Hepatic stellate cell (primary cell): ENCODE measurements around the gene CATSPER1.

Source experiments
- DNase-seq: peaks from one replicate; pipeline ENCODE4 v3.0.0; 2011; ENCODE audit warnings: low spot score

Gene CATSPER1

DNA sequence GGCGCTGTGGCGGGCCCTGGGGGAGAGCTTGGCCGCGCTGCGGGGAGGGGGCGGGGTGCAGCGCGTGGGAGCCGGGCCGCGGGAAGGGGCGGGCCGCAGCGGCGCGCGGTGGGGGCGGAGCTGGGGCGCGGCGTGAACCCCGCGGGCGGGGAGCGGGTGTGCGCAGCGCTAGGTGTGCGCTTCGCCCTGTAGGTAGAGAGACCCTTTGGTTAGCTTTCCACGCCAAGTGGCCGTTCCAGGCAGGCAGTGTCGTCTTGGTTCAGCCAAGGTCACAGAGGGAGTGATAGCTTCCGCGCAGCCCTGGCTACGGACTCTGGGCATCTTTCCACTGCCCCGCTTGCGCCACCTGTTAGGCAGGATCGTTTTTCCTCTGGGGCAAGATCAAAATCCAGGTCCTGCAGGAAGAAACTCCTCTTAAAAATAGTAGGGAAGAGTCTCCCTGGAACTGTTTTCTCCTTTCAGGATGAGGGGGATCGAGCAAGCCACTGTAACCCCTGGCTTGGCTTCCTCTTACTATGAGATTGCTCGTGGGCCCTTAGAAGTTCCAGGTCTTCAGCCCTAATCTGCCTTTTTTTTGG, 23.5 kb downstream of the CATSPER1 start:
- no peak for DNase-seq

DNA sequence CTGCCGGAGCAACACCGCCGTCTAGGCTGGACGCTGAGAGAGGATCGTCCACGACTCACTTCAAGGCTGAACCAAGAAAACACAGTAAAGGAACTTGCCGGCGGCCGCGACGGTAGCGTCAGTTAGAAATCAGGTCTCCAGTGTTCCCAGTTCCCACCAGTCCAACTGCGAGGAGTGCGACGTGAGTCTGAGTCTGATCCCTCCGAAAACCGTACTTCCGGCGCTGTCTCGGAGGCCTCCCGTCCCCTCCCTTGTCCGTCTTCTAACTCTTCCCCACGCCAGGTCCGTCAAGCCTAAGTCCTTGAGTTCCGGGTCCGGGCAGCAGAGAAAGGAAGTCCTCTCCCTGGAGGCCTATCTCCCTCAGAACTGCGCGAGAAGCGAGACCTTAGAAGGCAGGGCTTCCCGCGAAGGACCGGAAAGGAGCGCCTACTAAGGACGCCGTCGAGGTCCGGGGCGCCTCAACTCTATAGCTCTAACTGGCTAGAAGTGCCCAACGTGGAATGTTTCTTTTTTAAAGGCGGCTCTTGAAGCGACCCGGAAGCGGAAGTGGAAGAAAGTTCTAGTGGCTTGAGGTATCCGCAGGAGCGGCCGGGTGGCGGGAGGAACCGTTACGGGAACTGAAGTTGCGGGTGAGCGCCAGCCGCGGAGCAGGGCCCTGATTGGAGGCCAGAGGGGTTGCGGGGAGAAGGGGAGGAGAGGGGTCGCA, 24.2 kb downstream of the CATSPER1 start, which contains the start of the genes BANF1 and EIF1AD:
BANF1 (plus strand) TSS at position 562 of the 706 bp plus-strand sequence. CDS start 748 bp downstream, outside the sequence.
EIF1AD (minus strand) TSS at position 216 of the 706 bp plus-strand sequence. CDS start 1,768 bp downstream, outside the sequence.
- peak; percentile 95 for DNase-seq

DNA sequence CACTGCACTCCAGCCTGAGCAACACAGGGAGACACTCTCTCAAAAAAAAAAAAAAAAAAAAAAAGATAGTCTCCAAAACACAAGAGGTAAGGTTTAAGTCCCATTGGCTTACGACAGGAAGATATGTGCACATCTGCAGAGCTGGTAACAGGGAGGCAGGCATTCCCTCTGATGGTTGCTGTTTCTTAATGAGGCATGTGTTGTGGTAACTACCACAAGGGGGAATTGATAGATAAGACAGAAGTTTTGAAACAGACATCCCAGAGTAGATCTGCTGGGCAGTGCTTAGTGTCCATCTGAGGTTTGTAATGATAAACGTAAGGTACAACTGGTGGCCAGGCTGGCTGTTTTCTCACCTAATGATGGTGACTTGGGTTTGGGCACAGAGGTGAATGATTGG, 29.0 kb downstream of the CATSPER1 start:
- DNase-seq: no peak

DNA sequence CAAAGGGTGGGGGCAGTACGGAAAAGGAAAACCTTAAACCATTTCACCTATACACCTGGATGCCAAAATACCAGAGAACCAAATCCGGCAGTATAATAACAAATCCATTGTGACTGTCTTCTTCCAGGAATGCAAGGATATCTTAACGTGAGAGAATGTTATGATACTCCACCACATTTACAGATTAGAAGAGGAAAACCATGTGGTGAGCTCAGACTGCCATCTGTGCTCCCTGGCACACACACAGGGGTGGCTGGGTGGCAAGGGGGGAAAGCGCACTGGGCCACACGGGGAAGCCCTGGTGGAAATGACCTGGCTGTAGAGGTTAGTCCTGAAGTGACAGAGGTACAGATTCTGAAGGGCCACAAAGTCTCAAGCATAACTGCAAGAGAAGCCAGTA, 34.2 kb downstream of the CATSPER1 start:
- DNase-seq: no peak

DNA sequence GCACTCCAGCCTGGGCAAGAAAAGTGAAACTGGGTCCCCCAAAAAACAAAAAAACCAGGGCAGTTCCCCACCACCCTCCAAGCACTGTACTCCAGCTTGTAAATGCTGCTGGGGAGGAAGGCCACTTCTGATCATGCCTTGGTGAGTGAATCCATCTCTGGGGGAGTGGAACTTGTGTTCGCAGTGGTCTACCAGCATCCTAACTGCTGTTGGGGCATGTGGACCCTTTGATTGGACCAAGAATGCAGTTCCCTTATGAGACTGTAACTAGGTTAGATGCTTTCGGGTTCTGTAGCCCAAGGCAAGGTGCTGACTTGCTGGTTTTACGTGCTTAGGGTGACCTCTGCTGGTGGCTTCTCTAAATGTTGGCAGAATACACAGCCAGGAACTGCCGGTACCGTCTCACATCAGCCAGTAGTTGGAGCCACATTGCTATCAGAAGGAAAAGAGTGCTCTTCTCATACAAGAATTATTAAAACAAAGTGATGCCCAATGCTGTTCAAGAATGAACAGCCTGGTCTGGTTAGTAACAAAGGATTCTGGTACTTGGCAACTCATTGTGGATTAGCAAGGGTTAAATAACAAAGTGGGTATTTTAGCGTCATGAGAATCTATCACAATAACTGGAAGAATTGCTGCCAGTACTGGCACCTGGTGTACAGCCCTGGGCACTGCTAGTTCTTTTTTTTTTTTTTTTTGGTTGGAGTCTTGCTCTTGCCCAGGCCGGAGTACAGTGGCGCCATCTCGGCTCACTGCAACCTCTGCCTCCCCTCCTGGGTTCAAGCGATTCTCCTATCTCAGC, 37.3 kb downstream of the CATSPER1 start:
- peak; percentile 91 for DNase-seq

DNA sequence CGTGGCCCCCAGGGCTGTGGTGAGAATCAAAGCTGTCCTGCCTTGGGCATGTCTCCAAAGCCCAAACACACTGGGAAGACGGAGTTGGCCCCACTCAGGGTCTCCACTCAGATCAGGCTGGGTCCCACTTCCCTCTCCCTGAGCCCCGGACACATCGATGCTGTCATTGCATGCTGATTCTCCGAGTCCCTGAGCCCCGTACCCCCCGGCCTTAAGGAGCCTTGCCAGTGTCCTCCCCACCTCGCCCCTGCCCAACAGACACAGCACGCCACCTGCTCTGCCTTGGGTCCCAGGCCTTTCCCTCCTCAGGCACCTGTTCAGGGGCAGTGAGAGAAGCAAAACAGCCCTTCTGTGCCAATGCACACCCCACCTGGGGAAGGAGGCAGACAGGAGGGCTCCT, 38.9 kb downstream of the CATSPER1 start:
- DNase-seq: no peak

DNA sequence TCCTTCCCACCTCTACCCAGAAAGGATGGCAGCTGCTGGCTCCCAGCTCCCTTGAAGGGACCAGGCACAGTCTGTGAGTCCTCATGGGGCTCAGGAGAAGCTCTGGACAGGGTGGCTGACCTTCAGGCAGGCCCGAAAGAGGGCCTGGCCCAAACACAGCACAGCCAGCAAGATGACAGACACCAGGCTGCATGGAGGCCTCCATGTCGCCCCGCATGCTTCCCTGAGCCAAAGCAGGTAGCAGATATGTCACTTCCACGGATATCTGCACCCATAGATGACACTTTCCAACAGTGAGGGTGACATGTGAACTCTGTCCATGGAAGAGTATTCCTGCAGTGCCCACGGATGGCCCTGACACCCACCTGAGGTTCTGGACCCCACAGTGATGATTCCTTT, 42.7 kb downstream of the CATSPER1 start:
- no peak for DNase-seq

DNA sequence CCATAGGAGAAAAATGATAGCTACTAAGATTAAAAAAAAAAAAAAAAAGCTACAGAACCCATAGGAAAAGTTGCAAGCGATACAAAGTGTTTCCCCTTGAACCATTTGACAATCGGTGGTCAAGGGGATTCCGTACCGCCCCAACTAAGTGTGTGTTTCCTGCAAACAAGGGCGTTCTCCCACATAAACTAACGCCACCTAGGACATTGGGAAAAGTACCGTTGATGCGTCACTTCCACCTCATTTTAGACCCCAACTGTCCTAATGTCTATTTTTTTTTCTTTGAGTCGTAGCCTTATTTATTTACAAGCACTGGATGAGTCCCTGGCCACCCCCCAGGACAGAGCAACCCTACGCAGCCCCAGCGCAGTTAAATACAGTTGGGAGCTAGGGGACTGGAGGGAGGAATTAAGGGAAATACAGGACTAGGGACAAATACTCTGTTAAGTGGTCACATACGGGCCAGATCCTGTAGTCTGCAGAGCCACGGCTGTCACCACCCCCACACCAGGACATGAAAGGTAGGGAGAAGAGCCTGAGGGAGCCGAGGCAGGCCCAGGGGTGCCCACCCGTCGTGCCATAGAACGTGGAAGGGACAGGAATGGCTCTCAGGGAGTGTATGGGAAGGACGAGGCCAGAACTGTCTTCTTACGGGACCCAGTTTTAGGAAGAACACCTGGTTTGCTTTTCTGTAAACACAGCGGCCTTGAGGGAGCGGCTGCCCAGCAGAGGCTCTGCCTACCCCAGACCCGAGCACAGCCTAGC, 43.3 kb downstream of the CATSPER1 start:
- DNase-seq: no peak

DNA sequence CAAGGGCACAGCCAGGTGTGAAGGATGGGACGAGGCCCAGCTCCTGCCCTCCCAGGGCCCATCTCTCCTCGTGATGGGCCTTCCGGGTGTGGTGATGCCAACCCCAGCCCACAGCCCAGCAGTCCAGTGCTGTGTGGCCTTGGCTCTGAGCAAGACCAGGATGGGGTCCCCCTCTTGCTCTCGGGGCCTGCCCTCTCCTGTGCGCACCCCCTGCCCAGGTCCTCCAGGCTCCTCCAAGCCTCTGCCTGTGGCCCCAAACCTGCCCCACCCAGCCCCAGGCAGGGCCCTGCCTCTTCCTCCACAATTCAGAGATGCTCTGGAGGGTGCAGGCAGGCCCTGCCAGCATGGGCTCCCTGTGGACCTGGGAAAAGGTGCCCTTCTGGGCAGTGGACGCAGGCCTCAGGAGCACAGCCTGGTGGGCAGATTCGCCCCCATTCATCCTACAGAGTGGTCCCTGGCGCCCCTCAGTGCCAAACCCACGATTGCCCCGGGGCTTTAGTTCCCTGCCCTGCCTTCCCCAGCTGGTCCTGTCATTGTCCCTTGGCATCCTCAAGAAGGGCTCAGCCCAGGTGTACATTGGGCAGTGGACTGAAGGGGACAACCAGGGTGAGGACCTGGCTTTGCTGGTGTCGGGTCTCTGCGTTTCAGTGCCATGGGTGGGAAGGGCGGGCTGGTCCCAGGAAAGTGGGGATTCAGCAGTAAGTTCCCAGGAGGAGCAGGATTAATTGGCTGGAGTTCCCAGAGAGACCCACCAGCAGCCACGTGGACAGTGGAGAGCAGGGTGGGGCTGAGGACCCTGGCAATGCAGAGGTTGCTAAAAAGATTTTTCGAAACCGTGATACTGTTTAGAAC, 44.1 kb downstream of the CATSPER1 start:
- no peak for DNase-seq

DNA sequence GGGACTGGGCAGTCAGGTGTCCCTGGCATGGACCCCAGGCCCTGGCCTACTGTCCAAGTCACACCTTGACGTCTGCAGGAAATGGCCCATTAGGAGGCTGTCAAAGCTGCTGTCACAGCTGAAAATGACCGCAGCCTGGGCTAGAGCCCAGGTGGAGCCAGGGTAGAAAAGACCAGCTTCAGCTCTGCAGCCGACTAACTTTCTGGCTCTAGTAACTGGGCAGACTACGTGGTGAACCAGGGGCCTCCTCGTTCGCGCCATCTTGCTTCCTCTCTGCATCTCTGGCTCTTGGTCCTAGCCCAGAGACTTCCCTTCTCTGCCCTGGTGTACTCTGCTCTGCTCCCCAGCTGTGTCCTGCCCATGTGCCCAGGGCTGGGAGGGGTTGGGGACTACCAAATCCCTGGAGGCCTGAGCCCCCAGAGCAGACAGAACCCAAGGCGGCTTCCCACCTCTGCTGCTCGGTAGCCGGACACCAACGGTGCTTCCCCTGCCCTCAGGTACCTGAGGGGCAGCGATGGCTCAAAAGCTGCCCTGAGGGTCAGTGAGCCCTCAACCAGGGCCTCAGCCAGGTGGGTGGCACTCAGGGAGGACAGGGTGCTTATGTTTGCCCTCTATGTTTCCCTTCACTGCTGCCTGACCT, 45.1 kb downstream of the CATSPER1 start:
- no peak for DNase-seq

DNA sequence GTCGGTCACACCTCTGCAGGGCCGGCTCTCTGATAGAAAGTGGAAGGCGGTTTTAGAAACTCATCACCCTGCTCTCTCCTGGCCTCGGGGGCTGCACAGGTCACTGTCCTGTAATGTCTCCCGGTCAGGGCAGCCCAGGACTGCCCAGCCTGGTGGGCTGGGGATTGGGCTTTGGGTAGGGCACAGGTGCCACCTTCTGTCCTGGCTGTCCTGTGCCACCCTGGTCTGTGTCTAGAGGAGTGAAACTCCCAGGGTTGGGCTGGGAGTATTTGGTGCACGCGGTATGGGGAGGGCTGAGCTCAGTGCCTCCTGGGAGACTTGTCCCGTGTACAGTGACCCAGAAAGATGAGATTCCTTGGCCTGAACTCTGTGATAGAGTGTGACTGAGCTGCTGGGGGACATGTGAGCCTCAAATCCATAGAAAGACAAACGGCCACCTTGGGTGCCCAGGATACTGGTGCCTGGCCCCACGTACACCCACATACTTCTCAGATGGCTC, 47.0 kb downstream of the CATSPER1 start:
- no peak for DNase-seq

DNA sequence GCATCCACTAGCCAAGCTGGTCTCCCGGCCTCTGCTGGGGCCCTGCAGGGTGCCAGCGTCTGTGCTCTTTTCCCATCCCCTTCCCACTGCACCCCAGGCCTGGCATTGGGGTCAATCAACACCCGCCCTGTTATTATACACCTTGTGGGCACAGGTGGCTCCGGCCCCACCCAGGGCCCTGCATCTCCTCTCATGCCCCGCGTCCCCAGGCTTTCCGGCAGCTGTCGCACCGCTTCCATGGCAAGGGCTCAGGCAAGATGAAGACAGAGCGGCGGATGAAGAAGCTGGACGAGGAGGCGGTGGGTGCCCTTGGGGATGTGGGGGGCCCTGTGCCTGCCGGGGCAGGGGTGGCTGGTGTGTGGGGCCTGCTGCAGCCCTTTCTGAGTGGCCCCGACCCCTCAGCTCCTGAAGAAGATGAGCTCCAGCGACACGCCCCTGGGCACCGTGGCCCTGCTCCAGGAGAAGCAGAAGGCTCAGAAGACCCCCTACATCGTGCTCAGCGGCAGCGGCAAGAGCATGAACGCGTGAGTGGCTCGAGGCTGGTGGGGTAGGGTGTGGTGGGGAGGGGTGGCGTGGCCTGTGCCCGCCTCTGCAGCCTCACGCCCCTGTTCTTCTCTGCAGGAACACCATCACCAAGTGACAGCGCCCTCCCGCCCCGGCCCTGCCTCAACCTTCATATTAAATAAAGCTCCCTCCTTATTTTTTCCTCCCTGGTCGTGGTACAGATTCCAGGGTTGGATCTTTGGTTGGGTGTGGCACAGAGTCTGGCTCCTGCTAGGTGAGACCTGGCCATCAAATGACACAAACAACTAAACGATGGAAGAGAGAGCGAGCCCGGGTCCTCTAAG, 47.7 kb downstream of the CATSPER1 start:
- DNase-seq: no peak

DNA sequence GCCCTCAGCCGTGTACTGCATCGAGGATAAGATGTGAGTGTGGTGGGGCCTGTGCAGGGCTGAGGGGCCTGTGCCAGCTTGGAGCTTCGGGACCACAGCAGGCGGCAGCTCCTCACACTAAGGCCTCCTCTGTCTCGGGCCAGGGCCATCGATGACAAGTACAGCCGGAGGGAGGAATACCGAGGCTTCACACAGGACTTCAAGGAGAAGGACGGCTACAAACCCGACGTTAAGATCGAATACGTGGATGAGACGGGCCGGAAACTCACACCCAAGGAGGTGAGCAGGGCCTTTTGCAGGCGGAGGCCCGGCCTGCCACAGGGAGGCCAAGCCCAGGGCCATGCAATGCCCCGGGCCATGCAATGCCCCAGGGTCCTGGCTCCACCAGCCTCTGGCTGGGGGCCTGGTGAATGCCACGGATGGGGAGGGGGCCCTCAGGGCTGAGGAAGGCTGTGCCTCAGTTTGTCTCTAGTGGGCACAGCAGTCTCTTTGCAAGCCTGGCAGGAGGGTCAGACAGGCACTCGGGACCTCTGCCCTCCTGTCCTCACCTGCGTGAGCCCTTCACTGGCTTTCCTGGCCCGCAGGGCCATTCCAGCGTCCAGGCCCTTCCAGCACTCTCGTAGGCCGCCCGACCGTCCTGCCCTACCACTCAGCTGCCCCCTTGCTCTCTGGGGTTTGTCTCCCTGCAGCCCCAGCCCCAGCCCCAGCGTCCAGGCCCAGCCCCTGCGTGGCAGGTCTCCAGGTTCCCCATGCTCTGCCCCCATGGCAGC, 48.5 kb downstream of the CATSPER1 start:
- no peak for DNase-seq

DNA sequence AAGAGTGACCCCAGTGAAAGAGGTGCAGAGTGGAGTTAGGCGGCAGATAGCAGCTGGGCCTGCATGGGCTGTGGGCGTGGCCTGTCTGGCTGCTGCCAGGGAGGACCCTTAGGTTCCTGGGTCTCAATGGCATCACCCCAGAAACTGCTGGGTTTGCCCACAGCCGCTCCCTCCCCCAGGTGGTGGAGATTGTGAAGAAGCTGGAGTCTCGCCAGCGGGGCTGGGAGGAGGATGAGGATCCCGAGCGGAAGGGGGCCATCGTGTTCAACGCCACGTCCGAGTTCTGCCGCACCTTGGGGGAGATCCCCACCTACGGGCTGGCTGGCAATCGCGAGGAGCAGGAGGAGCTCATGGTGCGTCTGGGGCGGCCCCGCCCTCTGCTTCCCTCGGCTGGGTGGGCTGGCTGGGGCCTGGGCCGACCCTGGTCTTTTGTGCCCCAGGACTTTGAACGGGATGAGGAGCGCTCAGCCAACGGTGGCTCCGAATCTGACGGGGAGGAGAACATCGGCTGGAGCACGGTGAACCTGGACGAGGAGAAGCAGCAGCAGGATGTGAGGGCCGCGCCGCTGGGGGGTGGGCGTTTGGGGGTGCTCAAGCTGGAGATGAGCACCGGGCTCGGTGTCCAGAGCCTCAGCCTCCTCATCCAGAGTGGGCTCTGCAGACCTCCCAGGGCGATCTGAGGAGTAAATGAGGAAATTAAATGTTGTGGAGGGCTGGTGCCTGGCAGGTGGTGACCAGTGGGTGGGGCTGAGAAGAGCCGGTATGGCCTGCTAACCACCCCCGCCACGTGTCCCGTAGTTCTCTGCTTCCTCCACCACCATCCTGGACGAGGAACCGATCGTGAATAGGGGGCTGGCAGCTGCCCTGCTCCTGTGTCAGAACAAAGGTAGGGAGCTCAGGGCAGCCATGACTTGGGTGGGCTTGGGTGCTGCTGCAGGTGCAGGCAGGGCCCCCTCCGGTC, 49.8 kb downstream of the CATSPER1 start:
- no peak for DNase-seq

DNA sequence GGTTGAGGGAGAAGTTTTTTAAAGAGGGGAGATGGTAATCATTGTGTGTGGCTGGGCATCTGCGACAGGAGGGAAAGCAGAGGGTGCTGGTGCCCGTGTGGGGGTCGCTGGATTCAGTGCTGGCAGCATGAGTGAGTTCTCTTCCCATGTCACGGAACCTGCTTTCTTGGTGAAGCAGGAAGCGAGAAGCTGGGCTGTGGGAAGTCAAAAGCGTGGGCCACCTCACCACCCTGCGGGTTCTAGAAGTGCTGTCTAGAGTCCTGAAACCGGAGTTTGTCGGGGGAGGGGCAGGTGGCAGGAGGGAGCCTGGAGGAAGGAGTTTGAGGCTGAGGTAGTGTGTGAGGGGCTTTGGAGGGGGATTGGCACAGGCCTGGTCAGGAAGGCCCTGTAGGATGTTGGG, 50.5 kb downstream of the CATSPER1 start:
- no peak for DNase-seq

DNA sequence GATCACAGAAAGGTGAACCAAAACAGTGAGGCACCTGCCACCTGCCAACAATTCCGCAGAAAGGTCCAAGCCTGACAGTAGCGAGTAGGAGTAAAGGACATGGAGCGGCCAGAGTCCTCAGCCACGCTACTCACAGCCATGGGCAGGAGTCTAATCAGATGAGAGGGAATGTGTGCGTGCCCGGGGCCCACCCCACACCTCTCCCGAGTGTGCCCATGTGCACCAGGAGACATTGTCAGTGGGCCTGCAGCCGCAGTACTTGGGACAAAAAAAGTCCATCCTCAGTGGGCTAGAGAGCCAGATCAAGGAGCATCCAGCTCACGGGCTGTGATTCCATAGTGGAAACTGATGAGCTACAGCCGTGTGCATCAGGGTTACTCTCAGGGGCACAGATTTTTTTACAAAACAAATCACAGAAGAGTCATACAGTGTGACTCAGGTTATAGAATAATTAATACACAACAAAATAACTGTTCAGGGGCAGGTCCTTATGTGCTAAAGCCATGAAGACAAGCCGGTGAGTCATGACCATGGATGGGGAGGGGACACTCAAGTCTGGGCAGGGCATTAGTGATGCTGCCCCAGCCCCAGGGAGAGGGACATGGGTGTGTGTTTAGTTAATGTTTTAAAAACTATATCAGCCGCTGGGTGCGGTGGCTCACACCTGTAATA, 52.7 kb downstream of the CATSPER1 start:
- no peak for DNase-seq

DNA sequence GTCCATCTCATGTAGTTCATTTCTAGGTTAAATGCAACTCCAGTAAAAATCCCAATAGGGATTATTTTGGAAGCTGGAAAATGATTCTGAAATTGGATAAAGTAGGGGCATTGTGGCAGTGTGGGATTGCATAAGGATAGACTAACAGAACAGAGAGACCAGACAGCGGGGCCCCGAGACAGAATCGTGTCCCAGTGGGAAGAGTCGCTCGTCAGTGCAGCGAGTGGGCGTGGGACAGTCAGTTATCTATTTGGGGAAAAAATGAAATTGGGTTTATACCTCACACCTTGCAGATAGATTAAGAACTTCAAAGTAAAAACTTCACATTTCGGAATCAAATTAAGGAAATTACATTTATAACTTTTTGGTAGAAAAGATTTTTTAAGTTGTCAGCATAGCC, 54.2 kb downstream of the CATSPER1 start:
- DNase-seq: no peak
